ENCODE results near the gene LRRC75B.

The LRRC75B gene

DNA sequence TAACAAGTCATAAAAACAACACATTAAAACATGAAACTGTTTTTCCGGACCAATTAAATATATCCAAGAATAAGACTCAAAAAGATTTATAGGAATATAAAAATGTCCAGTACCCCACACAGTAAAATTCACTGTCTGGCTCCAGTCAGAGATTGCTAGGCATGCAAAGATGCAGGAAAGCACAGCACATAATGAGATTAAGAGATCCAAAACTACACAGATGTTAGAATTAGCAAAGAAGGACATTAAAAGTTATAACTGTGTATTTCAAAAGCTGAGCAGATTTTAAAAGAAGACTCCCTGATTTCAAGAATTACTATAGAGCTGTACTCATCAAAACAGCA is 13.6 kb downstream of the LRRC75B start:
- TF ChIP-seq, protein P1, sequence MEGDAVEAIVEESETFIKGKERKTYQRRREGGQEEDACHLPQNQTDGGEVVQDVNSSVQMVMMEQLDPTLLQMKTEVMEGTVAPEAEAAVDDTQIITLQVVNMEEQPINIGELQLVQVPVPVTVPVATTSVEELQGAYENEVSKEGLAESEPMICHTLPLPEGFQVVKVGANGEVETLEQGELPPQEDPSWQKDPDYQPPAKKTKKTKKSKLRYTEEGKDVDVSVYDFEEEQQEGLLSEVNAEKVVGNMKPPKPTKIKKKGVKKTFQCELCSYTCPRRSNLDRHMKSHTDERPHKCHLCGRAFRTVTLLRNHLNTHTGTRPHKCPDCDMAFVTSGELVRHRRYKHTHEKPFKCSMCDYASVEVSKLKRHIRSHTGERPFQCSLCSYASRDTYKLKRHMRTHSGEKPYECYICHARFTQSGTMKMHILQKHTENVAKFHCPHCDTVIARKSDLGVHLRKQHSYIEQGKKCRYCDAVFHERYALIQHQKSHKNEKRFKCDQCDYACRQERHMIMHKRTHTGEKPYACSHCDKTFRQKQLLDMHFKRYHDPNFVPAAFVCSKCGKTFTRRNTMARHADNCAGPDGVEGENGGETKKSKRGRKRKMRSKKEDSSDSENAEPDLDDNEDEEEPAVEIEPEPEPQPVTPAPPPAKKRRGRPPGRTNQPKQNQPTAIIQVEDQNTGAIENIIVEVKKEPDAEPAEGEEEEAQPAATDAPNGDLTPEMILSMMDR (IDR thresholded peaks at IDR 0.05; ENCODE audit: insufficient read depth, low read depth, low read length, missing control alignments) = no peak
- DNase-seq (ENCODE audit: low read depth) = no peak
- H3K4me3 ChIP-seq (ENCODE audit: low read length) = no peak overlapping the region

DNA sequence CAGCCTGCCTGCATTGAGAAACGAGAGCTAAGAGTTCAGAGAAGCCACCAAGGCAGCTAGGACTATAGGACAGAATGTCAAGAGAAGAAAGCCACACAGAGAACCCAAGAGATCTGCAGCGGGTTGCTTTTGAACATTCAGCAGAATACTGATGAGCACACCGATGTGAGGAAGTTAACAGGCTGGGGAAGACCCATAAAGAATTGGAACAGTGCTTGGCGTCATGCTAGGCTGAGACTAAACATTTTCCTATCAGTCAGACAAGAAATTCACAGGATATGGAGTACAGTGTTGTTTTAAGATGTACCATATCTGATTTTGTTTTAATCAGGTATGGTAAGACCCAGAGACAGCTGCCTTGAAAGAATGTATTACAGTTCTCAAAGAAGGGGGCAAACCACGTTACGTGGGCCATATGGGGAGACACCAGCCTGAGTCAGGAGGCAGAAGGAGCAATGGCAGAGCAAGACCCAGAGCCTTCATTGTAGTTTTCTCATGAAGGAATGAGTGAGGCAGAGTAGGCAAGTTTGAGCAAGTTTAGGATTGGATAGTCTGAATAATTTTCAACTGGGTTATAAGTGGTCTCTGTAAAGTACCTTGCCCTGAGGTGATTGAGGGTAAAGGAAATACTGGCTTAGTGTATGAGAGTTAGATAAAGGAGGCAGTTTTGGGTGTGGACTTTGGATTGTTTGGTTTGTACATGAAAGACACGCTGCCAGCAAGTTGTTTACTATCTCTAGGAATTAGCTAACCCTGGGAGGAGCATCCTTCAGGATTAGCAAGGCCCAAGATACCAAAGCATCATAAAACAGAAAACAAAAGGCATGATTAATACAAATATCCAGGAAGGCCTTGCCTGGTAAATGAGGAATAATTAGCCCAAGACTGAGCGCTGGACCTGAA is 14.3 kb downstream of the LRRC75B start:
- DNase-seq (ENCODE audit: low read depth) = peak; percentile 98
- TF ChIP-seq, protein P1 (IDR thresholded peaks at IDR 0.05; ENCODE audit: insufficient read depth, low read depth, low read length, missing control alignments) = no peak
- no peak overlapping the region for H3K4me3 ChIP-seq (ENCODE audit: low read length)

DNA sequence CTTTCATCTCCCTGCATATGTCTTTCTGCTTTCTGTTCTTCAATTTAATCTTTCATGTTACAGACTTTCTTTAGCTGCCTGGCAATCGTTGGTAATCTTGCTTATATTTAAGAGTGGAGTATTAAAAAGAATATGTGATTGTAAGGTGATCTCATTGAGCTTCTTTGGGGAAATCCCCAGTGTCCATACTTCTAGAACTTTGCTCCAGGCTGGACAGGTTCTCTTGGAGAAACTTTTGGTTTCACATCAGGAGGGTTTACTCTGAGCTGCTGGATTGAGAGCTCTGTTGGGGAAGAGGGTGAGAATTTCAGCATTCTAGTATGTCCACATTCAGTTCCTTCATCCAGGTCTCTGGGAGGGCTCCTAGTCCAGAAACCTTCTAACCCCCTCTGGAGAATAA is 16.1 kb downstream of the LRRC75B start:
- H3K4me3 ChIP-seq (ENCODE audit: low read length) = no peak overlapping the region
- DNase-seq (ENCODE audit: low read depth) = peak; percentile 53
- TF ChIP-seq, protein P1 (IDR thresholded peaks at IDR 0.05; ENCODE audit: insufficient read depth, low read depth, low read length, missing control alignments) = no peak

DNA sequence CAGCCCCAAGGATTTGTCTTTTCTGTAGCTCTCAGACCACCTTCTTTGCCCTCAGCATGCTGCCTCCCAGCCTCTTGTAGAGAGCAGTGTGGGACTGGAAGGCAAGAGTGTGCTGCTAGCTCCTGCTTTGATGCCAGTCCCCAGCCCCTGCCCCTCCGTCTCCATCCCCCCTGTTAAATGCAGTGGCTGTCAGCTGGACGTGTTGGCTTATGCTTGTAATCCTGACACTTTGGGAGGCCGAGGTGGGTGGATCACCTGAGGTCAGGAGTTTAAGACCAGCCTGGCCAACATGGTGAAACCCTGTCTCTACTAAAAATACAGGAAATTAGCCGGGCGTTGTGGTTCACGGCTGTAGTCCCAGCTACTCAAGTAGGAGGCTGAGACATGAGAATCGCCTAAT is 21.6 kb downstream of the LRRC75B start:
- no peak for DNase-seq (ENCODE audit: low read depth)
- H3K4me3 ChIP-seq (ENCODE audit: low read length) = no peak overlapping the region
- TF ChIP-seq, protein P1 (IDR thresholded peaks at IDR 0.05; ENCODE audit: insufficient read depth, low read depth, low read length, missing control alignments) = no peak

DNA sequence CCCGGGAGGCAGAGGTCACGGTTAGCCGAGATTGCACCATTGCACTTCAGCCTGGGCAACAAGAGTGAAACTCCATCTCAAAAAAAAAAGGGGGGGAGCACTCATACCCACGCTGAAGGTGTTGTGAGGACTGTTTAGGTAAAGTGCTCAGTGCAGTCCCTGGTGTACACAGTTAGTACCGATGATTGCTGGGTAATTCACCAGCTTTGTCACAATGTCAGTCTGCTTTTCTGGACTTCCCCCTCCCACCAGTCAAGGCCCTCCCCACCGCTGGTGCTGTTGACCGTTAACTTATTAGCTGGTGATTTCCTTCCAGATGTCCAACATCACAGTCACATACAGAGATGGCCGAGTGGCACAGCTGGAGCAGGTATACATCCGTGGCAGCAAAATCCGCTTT is 25.2 kb downstream of the LRRC75B start:
- TF ChIP-seq, protein P1 (IDR thresholded peaks at IDR 0.05; ENCODE audit: insufficient read depth, low read depth, low read length, missing control alignments) = no peak
- H3K4me3 ChIP-seq (ENCODE audit: low read length) = no peak overlapping the region
- no peak for DNase-seq (ENCODE audit: low read depth)

DNA sequence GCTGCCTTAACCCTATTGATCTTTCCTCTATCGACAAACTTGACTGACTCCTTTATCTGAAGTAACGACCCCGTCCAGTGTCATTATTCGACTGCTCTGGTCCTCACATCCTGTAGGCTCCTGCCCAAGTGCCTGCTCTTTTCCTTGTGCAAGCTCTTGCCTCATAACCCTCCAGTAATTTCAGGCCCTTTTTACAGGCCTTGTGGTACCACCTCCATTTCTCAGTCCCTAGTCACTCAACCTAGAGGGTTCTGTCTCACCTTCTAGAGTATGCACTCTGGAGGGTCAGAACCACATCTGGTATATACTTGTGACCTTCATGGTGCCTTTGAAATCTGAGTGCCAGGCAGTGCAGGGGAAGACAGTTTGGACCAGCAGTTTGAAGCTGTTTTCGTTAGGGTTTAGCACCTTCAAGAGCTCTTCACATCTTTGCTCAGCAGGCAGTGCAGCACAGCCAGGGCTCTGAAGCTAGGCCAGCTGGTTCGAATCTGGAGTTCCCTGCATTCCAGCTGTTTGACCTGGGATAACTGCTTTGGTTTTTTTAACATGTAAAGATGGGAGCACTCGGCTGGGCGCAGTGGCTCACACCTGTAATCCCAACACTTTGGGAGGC is 25.9 kb downstream of the LRRC75B start:
- no peak for DNase-seq (ENCODE audit: low read depth)
- TF ChIP-seq, protein P1 (IDR thresholded peaks at IDR 0.05; ENCODE audit: insufficient read depth, low read depth, low read length, missing control alignments) = no peak
- no peak overlapping the region for H3K4me3 ChIP-seq (ENCODE audit: low read length)
